PC-3 (cell line): ENCODE measurements around the gene CEP78.

ENCODE experiments used
- CTCF ChIP-seq: fragments of 300-600 bp; sonication (generic); conservative IDR thresholded peaks from 2 replicates; pipeline ENCODE4 v1.5.1; 2017; ENCODE audit warnings: antibody characterized with exemption, low read depth, mild to moderate bottlenecking, low read length
- EZH2 ChIP-seq: fragments of 300-600 bp; sonication (generic); IDR thresholded peaks from one replicate; pipeline ENCODE4 v1.6.1; 2017; ENCODE audit warnings: antibody characterized with exemption, mild to moderate bottlenecking, low read length; ENCODE audit not compliant: unreplicated experiment
- EZH2phosphoT487 ChIP-seq: fragments of 300-600 bp; sonication (generic); IDR thresholded peaks from 2 replicates; pipeline ENCODE4 v1.6.1; 2018; ENCODE audit warnings: mild to moderate bottlenecking, antibody characterized with exemption, low read length, borderline replicate concordance

- TF ChIP-seq CTCF (no peak), EZH2phosphoT487 (no peak), EZH2 (no peak)
These were observed 50.2 kb downstream of the CEP78 start for GRCh38 chr9:78286125-78286524.
